Activated CD4-positive, alpha-beta T cell treated with anti-CD3 and anti-CD28 coated beads, Interleukin-2, amount 10 ng/mL, durations not matched to agents 7 days and 5 days (primary cell): ENCODE measurements around the gene MS4A15. TPM values are rescaled to one million over a fixed set of nuclear protein-coding genes. Genes with fewer than 3 reads are reported as not detected.

Source experiments
- CTCF ChIA-PET: fragments of 350-600 bp; sonication (Branson Sonifier 250); formaldehyde crosslinking; loops from one replicate; lab custom pipeline; 2021; ENCODE audit warnings: antibody characterized with exemption; lab: Charles Lee
- POLR2A ChIA-PET: fragments of 350-600 bp; sonication (Branson Sonifier 250); formaldehyde crosslinking; loops from one replicate; lab custom pipeline; 2021; ENCODE audit warnings: antibody characterized with exemption; lab: Charles Lee
- DNase-seq: peaks from one replicate; pipeline ENCODE4 v3.0.0-alpha.2; 2020
- H3K27ac Mint-ChIP-seq: one replicate; pipeline ENCODE4 v1.8.0; 2021; ENCODE audit warnings: mild to moderate bottlenecking, moderate library complexity, mixed read lengths
- H3K27me3 Mint-ChIP-seq: one replicate; pipeline ENCODE4 v1.8.0; 2021; ENCODE audit warnings: mixed read lengths
- H3K36me3 Mint-ChIP-seq: one replicate; pipeline ENCODE4 v1.8.0; 2021; ENCODE audit warnings: low read depth, mixed read lengths
- H3K4me1 Mint-ChIP-seq: one replicate; pipeline ENCODE4 v1.8.0; 2021; ENCODE audit warnings: mixed read lengths
- H3K4me3 Mint-ChIP-seq: one replicate; pipeline ENCODE4 v1.8.0; 2021; ENCODE audit warnings: mild to moderate bottlenecking, moderate library complexity, mixed read lengths
- H3K9me3 Mint-ChIP-seq: one replicate; pipeline ENCODE4 v1.8.0; 2021; ENCODE audit warnings: mixed read lengths
- total RNA-seq, 2 experiments: library from RNA; stranded (reverse); gene quantifications; one replicate each; pipeline ENCODE4 v1.2.3, GENCODE V29; 2021

MS4A15 gene
- total RNA-seq, 2 experiments from 2014 or later, result not detected

DNA sequence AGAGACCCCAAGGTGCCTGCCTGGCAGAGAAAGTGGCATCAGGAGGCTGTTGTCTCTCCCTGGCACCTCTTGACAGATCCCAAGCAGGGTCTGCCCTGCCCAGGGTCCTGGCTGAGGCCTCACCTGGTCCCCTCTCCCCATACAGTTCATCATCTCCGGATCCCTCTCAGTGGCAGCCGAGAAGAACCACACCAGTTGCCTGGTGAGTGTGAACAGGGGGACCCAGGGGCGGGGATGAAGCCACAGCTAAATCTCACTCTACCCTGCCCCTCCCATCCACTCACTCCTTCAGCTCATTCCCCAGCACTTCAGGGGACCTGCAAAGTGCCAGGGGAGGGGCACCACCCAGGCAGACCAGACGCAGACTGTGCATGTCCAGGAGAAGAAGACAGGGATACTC is 14.5 kb downstream of the MS4A15 start:
- H3K27ac Mint-ChIP-seq, result no peak overlapping the region
- ChIA-PET POLR2A (no interaction called here), CTCF (interaction anchor here (1.7 kb wide), 1 partner anchor 34 kb away, joined by 4 read pairs; no protein-coding TSS in a partner anchor)
- no peaks in the 10 kb centered on the region for H3K27me3 Mint-ChIP-seq
- DNase-seq, result no peak
- H3K9me3 Mint-ChIP-seq, result no peaks in the 10 kb centered on the region
- H3K36me3 Mint-ChIP-seq, result no peaks in the 10 kb centered on the region
- no peak overlapping the region for H3K4me3 Mint-ChIP-seq
- H3K4me1 Mint-ChIP-seq, result peaks cover 9% of the 10 kb centered on the region

DNA sequence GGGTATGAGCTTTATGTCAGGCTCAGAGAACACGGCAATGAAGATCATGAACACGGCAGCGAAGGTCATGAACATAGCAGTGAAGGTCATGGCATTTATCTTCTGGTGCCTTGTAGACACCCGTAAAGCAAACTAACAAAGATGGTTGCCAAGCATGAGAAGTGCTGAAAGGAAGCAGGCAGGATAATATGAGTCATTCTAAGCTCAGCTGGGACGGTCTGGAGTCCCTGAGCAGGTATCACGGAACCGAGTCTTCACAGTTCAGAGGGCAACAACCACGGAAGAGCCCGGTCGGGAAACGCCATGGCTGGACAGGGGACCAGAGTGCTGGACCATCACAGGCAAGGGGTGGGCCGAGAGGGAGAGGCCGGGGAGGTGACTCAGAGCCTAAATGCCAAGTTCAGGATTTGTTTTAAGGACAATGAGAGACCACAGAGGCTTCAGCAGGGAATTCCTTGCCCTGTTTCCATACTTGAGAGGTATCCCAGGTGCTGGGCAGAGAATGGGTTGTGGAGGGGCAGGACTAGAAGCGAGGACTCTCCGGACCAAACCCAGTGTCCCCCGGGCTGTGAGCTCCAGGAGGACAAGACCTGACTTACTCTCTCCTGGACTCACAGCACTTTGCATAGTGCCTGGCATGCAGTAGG is 15.3 kb downstream of the MS4A15 start:
- no peak for DNase-seq
- Mint-ChIP-seq H3K27ac (no peak overlapping the region), H3K4me1 (peaks cover 9% of the 10 kb centered on the region), H3K9me3 (no peaks in the 10 kb centered on the region), H3K4me3 (no peak overlapping the region), H3K36me3 (no peaks in the 10 kb centered on the region), H3K27me3 (peaks cover 2% of the 10 kb centered on the region)
- CTCF ChIA-PET, result interaction anchor here (0.6 to 1.1 kb wide), 2 partner anchors 9 to 16 kb away, joined by 3 read pairs; no protein-coding TSS in a partner anchor
- POLR2A ChIA-PET, result no interaction called here

DNA sequence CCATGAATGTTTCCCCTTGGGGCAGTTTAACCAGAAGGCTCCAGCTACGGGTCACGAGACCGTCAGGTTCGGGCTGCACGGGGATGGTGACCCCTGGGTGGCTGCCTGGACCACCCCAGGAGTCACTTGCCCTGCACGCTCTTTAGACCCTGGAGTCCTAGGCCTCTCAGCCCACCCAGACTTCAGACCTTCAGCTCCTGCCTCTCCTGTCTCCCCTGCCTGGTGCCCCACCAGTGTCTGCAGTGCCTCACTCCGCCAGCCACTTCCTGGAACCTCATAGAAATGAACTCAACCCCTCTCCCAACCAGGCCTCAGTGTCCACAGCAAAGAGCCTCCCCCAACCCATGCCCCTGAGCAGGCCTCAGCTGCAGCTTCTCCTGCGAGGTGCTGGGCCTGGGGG is 16.0 kb downstream of the MS4A15 start:
- no peak for DNase-seq
- Mint-ChIP-seq H3K27me3 (peaks cover 8% of the 10 kb centered on the region), H3K4me1 (peaks cover 9% of the 10 kb centered on the region), H3K36me3 (no peaks in the 10 kb centered on the region), H3K27ac (no peak overlapping the region), H3K4me3 (no peak overlapping the region), H3K9me3 (no peaks in the 10 kb centered on the region)
- CTCF ChIA-PET, result interaction anchor here (1.1 kb wide), 1 partner anchor 10 kb away, joined by 3 read pairs; no protein-coding TSS in a partner anchor
- POLR2A ChIA-PET, result no interaction called here

DNA sequence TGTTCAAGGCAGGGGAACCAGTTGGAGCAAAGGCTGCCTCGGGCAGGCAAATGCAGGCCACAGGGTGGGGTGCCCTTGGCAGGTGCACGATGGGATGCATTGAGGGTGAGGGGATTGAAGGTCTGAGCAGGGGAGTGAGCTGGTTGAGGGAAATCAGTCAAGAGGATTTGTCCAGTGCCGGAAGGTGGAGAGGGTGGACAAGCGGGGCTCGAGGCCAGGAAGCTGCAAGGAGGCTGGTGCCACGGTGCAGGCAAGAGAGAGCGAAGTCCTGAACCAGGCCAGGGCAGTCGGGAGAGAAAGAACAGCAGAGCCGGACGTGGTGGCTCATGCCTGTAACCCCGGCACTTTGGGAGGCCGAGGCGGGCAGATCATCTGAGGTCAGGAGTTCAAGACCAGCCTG is 18.1 kb downstream of the MS4A15 start:
- peaks cover 12% of the 10 kb centered on the region for H3K27me3 Mint-ChIP-seq
- H3K27ac Mint-ChIP-seq, result no peak overlapping the region
- POLR2A ChIA-PET, result interaction anchor here (0.6 kb wide), 1 partner anchor 10 kb away, joined by 3 read pairs; no protein-coding TSS in a partner anchor
- no peaks in the 10 kb centered on the region for H3K36me3 Mint-ChIP-seq
- H3K9me3 Mint-ChIP-seq, result no peaks in the 10 kb centered on the region
- no peak overlapping the region for H3K4me3 Mint-ChIP-seq
- peaks cover 9% of the 10 kb centered on the region for H3K4me1 Mint-ChIP-seq
- no peak for DNase-seq
- CTCF ChIA-PET, result interaction anchor here (0.6 to 1.9 kb wide), 6 partner anchors 12 to 855 kb away, joined by 3 to 9 read pairs (median 4); no protein-coding TSS in a partner anchor

DNA sequence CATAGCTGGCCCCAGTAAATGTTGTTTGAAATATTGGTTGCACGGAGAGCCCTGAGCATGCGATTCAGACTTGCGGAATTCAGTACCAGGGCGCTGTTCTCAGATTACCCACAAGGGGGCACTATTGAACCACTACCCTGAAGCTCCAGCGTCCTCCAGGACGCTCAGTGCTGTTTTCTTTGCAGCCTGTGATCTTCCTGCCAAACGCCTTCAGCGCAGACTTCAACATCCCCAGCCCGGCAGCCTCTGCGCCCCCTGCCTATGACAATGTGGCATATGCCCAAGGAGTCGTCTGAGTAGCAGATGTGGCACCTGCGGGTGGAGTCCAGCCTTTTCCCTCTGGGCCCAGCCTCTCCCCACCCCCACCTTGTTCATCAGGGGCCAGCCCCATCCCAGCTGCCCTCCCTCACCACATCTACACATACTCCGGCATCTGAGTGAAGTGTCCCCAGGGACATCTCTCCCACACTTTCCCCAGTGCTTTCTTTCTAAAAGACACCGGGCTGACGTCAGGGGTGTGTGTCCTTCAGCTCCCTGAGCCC is 18.8 kb downstream of the MS4A15 start:
- Mint-ChIP-seq H3K4me3 (no peak overlapping the region), H3K9me3 (no peaks in the 10 kb centered on the region), H3K4me1 (peaks cover 9% of the 10 kb centered on the region), H3K27ac (peak overlapping the region; percentile 31), H3K27me3 (peaks cover 12% of the 10 kb centered on the region), H3K36me3 (no peaks in the 10 kb centered on the region)
- ChIA-PET CTCF (interaction anchor here (0.6 to 2.4 kb wide), 11 partner anchors 8 to 854 kb away, joined by 3 to 9 read pairs (median 3); no protein-coding TSS in a partner anchor), POLR2A (no interaction called here)
- DNase-seq, result peak; percentile 87

DNA sequence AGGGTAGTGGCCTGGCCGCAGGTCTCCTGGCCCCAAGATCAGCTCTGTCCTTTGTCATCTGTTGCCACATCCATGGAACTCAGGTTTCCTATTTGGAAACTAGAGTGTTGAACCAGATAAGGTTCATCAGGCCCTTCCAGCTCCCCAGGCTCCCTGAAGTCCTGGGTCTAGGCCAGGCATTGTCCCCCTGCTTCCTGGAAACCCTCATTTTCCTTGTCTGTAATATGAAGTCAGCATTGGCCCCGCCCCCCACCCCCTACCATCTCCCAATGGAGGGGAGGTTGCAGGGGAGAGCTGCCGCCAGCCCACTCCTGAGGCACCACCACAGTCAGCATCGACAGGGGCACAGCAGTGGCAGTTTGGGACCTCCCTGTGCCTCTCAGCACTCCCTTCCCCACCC is 19.5 kb downstream of the MS4A15 start:
- peaks cover 9% of the 10 kb centered on the region for H3K4me1 Mint-ChIP-seq
- POLR2A ChIA-PET, result no interaction called here

DNA sequence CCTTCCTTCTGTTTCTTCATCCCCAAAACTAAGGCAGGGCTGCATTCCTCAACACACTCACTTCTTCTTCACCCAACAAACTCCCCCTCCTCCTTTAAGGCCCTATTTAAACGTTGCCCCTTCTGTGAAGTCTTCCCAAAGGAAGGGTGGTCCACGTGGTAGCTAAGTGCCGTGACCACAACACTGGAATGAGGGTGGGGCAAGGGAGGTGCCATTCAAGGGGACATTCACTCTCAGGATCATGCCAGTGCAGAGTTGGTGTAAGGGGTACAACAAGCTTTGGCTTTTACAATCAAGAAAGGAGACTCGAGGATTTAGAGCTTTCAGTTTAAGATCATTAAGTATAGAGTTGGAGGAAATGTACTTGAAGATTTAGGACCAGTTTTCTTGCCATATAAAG is 20.4 kb downstream of the MS4A15 start:
- peaks cover 9% of the 10 kb centered on the region for H3K4me1 Mint-ChIP-seq
- ChIA-PET CTCF (interaction anchor here (0.5 to 2.4 kb wide), 3 partner anchors 10 to 1687 kb away, joined by 3 to 7 read pairs (median 3); no protein-coding TSS in a partner anchor), POLR2A (interaction anchor here (0.5 to 0.7 kb wide), 2 partner anchors 287 to 609 kb away, joined by 3 to 9 read pairs; no protein-coding TSS in a partner anchor)
- no peak overlapping the region for H3K27ac Mint-ChIP-seq
- no peak overlapping the region for H3K4me3 Mint-ChIP-seq
- no peak for DNase-seq
- H3K36me3 Mint-ChIP-seq, result no peaks in the 10 kb centered on the region
- peaks cover 12% of the 10 kb centered on the region for H3K27me3 Mint-ChIP-seq
- no peaks in the 10 kb centered on the region for H3K9me3 Mint-ChIP-seq

More for the DNA sequence above, 19.5 kb downstream of the MS4A15 start:
- no peaks in the 10 kb centered on the region for H3K36me3 Mint-ChIP-seq
- no peak for DNase-seq
- CTCF ChIA-PET, result interaction anchor here (0.6 to 2.4 kb wide), 5 partner anchors 9 to 123 kb away, joined by 3 to 9 read pairs (median 4); no protein-coding TSS in a partner anchor
- no peak overlapping the region for H3K27ac Mint-ChIP-seq
- H3K27me3 Mint-ChIP-seq, result peaks cover 12% of the 10 kb centered on the region
- no peaks in the 10 kb centered on the region for H3K9me3 Mint-ChIP-seq
- no peak overlapping the region for H3K4me3 Mint-ChIP-seq

DNA sequence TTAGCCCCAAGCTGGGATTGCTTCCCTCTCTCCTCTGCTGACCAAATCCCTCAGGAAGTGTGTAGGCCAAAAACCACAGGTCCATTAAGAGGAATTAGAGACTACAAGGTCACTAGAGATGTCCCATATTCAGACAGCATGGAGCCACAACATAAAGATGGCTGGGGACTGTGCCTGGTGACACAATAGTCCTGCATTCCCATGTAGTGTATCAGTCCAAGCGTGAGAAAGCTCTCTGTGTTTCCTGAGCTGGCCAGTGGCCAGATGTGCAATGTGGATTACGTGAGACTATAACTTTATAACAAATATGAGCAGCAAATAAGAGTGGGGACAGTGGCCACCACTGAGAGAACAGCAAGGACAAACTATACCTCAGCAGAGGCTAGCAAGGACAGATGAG is 20.9 kb downstream of the MS4A15 start:
- Mint-ChIP-seq H3K9me3 (no peaks in the 10 kb centered on the region), H3K27me3 (peaks cover 12% of the 10 kb centered on the region), H3K4me1 (peaks cover 9% of the 10 kb centered on the region), H3K4me3 (no peak overlapping the region), H3K27ac (no peak overlapping the region), H3K36me3 (no peaks in the 10 kb centered on the region)
- ChIA-PET POLR2A (interaction anchor here (0.7 kb wide), 1 partner anchor 608 kb away, joined by 3 read pairs; no protein-coding TSS in a partner anchor), CTCF (interaction anchor here (0.5 to 2.4 kb wide), 2 partner anchors 10 to 1687 kb away, joined by 3 to 7 read pairs; no protein-coding TSS in a partner anchor)
- DNase-seq, result no peak

DNA sequence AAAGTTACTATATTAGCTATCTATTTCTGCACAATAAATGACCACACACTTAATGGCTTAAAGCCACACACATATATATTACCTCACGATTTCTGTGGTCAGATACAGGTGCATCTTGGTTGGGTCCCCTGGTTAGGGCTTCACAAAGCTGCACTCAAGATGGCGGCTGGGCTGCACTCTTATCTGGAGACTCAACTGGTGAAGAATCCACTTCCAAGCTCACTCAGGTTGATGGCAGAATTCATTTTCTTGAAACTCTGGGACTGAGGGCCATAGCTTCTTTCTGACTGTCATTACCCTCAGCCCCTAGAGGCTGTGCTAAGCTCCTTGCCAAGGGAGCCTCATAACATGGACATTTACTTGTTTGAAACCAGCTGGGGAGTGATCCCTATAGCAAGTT is 23.4 kb downstream of the MS4A15 start:
- Mint-ChIP-seq H3K36me3 (no peaks in the 10 kb centered on the region), H3K27ac (no peak overlapping the region), H3K4me1 (peaks cover 7% of the 10 kb centered on the region), H3K9me3 (no peaks in the 10 kb centered on the region), H3K27me3 (peaks cover 12% of the 10 kb centered on the region), H3K4me3 (no peak overlapping the region)
- no peak for DNase-seq
- POLR2A ChIA-PET, result no interaction called here
- CTCF ChIA-PET, result no interaction called here

DNA sequence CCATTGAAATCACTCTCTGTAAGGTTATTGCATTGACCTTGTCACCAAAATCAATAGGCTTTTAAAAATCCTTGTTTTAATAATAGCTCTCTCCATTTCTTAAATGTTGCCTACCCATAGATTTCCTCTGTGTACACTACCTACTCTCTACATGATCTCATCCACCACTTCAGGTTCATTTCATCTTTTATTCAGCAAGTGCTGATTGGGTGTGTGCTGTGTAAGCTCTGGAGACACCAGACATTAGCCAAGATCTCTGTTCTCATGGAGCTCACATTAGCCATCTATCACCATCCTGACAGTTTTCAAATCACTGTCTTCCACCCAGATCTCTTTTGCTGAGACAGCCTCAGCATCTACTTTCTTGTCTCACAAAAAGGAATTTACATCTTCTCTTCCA is 24.1 kb downstream of the MS4A15 start:
- POLR2A ChIA-PET, result no interaction called here

DNA sequence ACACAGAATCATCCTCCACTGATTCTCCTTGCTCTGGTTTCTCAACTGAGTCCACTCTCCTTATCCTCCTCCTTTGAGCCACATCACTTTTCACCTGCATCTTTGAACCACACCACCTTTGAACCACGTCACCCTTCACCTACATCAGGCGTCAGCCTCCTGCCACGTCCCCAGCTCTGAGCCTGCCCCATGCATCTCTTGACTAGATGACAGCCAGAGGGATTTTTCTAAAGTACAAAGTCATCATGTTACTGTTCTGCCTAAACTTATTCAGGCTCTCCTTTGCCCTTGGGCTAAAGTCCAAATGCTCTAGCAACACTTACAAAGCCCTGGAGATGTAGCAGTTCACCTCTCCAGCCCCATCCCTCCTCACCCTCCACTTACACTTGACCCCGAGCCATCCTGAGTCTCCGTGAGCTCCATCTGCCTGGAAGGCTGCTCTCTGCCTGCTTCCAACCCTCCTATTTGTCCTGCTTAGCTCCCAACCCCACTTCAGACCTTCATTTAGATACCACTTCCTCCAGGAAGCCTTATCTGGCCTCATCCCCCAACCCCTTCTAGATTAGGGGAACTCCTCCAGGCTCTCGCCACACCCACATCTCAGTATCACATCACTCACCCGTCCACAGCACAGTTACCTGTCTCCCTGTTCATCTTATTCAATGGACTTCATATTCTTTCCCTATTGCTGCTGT is 24.8 kb downstream of the MS4A15 start:
- no peak for DNase-seq
- ChIA-PET CTCF (no interaction called here), POLR2A (no interaction called here)
- H3K4me1 Mint-ChIP-seq, result no peaks in the 10 kb centered on the region
- H3K4me3 Mint-ChIP-seq, result no peak overlapping the region
- no peaks in the 10 kb centered on the region for H3K9me3 Mint-ChIP-seq
- no peaks in the 10 kb centered on the region for H3K36me3 Mint-ChIP-seq
- H3K27me3 Mint-ChIP-seq, result peaks cover 12% of the 10 kb centered on the region
- H3K27ac Mint-ChIP-seq, result no peak overlapping the region

More for the DNA sequence above, 24.1 kb downstream of the MS4A15 start:
- no peak for DNase-seq
- peaks cover 12% of the 10 kb centered on the region for H3K27me3 Mint-ChIP-seq
- H3K27ac Mint-ChIP-seq, result no peak overlapping the region
- peaks cover under 1% of the 10 kb centered on the region for H3K4me1 Mint-ChIP-seq
- CTCF ChIA-PET, result no interaction called here
- H3K4me3 Mint-ChIP-seq, result no peak overlapping the region
- H3K36me3 Mint-ChIP-seq, result no peaks in the 10 kb centered on the region
- no peaks in the 10 kb centered on the region for H3K9me3 Mint-ChIP-seq

DNA sequence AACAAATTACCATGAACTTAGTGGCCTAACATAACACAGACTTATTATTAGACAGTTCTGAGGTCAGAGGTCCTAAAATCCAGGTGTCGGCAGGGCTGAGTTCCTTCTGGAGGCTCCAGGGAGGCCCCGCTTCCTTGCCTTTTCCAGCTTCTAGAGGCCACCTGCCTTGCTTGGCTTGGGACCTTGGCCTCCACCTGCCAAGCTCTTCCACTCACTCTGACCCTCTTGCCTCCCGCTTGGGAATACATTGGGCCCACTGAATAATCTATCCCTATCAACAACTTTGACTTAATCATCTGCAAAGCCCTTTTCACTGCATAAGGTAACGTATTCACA is 25.3 kb downstream of the MS4A15 start:
- H3K27ac Mint-ChIP-seq, result no peak overlapping the region
- DNase-seq, result no peak
- CTCF ChIA-PET, result no interaction called here
- H3K9me3 Mint-ChIP-seq, result no peaks in the 10 kb centered on the region
- no peaks in the 10 kb centered on the region for H3K36me3 Mint-ChIP-seq
- no peak overlapping the region for H3K4me3 Mint-ChIP-seq
- no peaks in the 10 kb centered on the region for H3K4me1 Mint-ChIP-seq
- POLR2A ChIA-PET, result no interaction called here
- H3K27me3 Mint-ChIP-seq, result peaks cover 10% of the 10 kb centered on the region
